Measurements from ENCODE around the gene PGAP3.

The PGAP3 gene

DNA sequence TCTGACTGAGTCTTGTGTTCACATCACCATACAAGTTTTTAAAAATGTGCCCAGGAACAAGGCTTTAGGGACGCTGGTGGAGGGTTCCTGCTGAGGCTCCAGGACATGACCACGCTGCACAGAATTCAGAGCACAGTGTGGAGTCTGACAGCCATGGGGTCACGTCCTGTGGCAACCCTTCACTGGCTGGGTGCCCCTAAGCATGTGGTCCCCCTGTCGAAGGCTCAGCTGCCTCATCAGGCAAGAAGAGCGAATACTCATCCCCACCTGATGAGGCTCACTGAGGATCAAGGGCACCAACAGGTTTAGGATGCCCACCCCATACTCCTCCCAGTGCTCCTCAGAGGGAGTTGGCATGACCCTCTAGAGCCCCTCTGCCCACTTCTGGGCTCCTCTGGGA, 13.7 kb downstream of the PGAP3 start:
- no peak for TF ChIP-seq MYC (IDR thresholded peaks at IDR 0.05; ENCODE audit: low read depth, low read length)
- TF ChIP-seq, protein P1, sequence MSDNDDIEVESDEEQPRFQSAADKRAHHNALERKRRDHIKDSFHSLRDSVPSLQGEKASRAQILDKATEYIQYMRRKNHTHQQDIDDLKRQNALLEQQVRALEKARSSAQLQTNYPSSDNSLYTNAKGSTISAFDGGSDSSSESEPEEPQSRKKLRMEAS (IDR thresholded peaks at IDR 0.05; ENCODE audit: low read depth, low read length) = peak; percentile 26; the same call in 1 of the 2 replicates
- no peak overlapping the region for H3K4me3 ChIP-seq (ENCODE audit: low read depth, low read length)
- peak; percentile 62 for DNase-seq (ENCODE audit: low read depth)

DNA sequence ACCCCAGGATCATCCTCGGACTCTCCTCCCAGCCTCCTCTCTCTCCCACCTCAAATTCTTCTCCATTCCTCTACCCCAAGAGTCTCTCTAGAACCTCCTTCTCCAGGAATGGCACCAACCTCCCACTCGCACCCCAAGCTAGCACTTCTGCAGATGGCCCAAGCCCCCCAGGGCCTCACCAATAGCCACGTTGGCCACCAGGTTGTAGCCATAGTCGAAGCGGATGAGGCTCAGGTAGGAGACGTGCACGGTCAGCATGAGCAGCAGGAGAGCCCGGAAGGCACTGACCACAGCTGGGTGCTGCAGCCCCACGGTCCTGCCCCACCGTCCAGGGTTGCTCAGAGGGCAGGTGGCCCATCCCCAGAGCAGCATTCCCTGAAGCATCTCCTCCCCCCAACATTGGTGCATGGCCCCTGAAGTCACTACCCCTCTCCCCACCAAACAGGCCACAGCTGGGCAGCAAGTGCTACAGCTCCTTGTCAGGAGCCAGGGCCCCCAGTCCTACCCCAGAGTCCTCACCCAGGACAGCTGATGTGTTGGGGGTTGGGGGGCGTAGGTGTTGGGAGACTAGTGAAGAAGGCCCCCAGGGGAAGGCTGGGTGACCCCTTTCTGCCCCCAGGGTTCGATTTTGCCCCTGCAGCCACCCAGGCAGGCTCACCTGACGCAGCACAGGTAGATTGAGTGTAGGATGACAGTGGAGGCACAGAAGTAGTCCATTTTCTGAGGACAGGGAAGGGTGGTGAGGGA, 14.3 kb downstream of the PGAP3 start:
- TF ChIP-seq, protein P2, sequence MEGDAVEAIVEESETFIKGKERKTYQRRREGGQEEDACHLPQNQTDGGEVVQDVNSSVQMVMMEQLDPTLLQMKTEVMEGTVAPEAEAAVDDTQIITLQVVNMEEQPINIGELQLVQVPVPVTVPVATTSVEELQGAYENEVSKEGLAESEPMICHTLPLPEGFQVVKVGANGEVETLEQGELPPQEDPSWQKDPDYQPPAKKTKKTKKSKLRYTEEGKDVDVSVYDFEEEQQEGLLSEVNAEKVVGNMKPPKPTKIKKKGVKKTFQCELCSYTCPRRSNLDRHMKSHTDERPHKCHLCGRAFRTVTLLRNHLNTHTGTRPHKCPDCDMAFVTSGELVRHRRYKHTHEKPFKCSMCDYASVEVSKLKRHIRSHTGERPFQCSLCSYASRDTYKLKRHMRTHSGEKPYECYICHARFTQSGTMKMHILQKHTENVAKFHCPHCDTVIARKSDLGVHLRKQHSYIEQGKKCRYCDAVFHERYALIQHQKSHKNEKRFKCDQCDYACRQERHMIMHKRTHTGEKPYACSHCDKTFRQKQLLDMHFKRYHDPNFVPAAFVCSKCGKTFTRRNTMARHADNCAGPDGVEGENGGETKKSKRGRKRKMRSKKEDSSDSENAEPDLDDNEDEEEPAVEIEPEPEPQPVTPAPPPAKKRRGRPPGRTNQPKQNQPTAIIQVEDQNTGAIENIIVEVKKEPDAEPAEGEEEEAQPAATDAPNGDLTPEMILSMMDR (IDR thresholded peaks at IDR 0.05; ENCODE audit: low read depth, low read length) = no peak
- TF ChIP-seq, protein P1 (IDR thresholded peaks at IDR 0.05; ENCODE audit: low read depth, low read length) = no peak
- no peak for TF ChIP-seq POLR2A (IDR thresholded peaks at IDR 0.05; ENCODE audit: extremely low read depth, insufficient read length)
- no peak for TF ChIP-seq MYC (IDR thresholded peaks at IDR 0.05; ENCODE audit: low read depth, low read length)
- no peak overlapping the region for H3K4me3 ChIP-seq (ENCODE audit: low read depth, low read length)
- no peak for DNase-seq (ENCODE audit: low read depth)

DNA sequence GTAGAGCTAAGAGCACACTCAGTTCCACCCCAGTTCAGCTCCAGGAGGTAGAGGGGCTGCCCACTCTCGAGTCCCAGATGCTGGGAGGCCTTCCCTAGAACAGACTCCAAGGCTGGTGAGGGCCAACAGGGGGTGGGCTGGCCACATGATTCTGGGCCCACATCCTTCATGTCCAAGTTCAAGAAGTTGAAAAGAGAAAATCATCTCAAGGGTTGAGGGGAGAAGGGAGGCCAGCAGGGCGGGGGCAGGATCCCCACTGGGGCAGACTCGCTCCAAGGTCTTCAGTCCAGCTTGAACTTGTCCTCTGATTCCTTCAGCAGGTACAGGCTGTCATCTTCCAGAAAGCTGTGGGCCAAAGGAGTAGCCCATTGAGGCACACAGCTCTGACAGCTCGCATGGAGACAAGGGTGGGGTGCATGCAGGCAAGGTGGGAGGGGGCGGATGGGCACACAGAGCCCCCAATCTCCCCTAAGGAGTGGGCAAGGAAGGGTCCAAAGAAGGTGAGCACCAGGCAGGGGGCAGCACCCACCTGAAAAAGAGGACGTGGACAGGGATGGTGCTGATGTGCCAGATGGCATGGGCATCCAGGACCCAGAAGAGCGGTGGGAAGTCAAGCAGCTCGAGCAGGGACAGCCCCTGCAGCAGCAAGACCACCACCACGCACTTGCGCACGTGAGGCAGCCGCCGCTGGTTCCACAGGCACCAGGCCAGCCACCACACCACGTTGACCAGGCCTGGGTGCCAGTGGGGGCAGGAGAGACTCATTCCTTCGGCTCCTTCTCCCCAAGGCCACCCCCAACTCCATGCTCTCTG, 15.1 kb downstream of the PGAP3 start:
- H3K4me3 ChIP-seq (ENCODE audit: low read depth, low read length) = no peak overlapping the region
- DNase-seq (ENCODE audit: low read depth) = no peak
- TF ChIP-seq, protein P2 (IDR thresholded peaks at IDR 0.05; ENCODE audit: low read depth, low read length) = no peak
- no peak for TF ChIP-seq POLR2A (IDR thresholded peaks at IDR 0.05; ENCODE audit: extremely low read depth, insufficient read length)
- TF ChIP-seq, protein P1 (IDR thresholded peaks at IDR 0.05; ENCODE audit: low read depth, low read length) = no peak
- no peak for TF ChIP-seq MYC (IDR thresholded peaks at IDR 0.05; ENCODE audit: low read depth, low read length)

DNA sequence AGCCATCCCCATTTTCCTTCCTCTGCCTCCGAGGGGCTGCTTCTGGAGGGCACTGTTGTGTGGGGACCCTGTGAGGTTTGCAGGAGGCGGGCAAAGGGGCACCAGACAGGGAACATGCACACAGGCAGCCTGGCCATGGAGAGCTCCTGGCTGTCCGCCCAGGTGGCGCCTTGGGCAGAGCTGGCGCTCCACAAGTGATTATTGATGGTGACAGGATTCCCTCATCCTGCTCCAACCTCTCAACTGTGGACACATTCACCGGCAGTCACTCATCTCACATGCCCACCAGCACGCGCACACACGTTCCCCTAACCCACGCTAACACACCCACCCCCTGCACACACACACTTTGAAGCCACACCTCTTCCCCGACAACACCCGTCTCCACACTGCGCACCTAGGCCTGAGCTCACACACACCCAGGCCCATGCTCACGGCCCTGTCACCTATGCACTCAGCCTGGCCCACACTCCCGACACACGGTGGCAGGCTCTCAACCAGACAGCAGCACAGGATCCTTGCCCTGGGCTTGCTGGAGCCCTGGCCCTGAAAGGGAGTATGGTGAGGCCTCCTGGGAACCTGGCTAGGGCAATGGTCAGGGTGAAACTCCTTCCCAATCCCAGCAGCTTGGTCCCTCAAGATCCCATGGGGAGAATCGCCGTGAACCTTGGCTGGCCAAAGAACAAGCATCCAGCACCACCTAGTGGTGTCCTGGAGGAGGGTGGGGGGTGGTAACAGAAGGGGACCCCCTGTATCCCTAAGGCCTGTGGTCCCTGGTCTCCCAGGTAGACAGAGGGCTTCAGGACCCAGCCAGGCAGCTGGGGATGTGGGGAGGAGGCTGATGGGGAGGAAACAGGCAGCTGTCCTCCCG, 16.0 kb downstream of the PGAP3 start:
- peak; percentile 67 for DNase-seq (ENCODE audit: low read depth)
- TF ChIP-seq, protein P1 (IDR thresholded peaks at IDR 0.05; ENCODE audit: low read depth, low read length) = no peak
- TF ChIP-seq, protein P2 (IDR thresholded peaks at IDR 0.05; ENCODE audit: low read depth, low read length) = peak; percentile 84
- H3K4me3 ChIP-seq (ENCODE audit: low read depth, low read length) = no peak overlapping the region

DNA sequence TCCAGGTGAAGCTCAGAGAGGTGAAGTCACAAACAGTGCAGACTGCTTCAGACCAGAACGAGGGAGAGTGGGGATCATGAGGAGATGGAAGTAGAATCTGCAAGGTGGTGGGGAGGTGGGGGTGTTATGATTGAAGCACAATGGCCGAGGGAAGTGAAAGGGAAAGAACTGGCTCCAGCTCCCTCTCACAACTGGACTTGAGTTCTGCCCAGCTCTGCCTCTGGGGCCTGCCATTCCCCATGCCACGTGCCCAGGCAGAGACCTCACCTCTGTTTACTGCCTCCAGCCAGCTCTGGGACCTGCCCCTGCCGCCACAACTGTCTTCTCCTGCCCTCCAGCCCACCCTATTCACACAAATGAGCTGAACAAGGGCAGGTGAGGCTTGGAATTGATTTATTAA, 17.1 kb downstream of the PGAP3 start:
- H3K4me3 ChIP-seq (ENCODE audit: low read depth, low read length) = no peak overlapping the region
- no peak for DNase-seq (ENCODE audit: low read depth)
- TF ChIP-seq POLR2A (IDR thresholded peaks at IDR 0.05; ENCODE audit: extremely low read depth, insufficient read length) = no peak
- TF ChIP-seq, protein P1 (IDR thresholded peaks at IDR 0.05; ENCODE audit: low read depth, low read length) = no peak

DNA sequence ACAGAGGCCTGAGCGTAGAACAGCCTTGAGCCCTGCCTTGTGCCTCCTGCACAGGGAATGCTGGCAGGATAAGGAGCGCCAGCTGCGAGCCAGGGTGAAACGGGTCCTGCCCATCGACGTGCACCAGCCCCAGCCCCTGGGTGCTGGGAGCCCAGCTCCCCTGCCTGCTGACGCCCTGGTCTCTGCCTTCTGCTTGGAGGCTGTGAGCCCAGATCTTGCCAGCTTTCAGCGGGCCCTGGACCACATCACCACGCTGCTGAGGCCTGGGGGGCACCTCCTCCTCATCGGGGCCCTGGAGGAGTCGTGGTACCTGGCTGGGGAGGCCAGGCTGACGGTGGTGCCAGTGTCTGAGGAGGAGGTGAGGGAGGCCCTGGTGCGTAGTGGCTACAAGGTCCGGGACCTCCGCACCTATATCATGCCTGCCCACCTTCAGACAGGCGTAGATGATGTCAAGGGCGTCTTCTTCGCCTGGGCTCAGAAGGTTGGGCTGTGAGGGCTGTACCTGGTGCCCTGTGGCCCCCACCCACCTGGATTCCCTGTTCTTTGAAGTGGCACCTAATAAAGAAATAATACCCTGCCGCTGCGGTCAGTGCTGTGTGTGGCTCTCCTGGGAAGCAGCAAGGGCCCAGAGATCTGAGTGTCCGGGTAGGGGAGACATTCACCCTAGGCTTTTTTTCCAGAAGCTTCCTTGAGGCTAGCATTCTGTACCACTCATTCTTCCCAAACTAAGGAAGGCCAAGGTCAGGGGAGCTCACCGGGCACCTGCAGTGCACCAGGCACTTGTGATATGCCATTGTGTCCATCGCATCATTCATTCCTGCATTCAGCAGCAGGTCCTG, 17.7 kb downstream of the PGAP3 start:
- TF ChIP-seq, protein P1 (IDR thresholded peaks at IDR 0.05; ENCODE audit: low read depth, low read length) = no peak
- TF ChIP-seq, protein P2 (IDR thresholded peaks at IDR 0.05; ENCODE audit: low read depth, low read length) = no peak
- TF ChIP-seq MYC (IDR thresholded peaks at IDR 0.05; ENCODE audit: low read depth, low read length) (no peak), POLR2A (IDR thresholded peaks at IDR 0.05; ENCODE audit: extremely low read depth, insufficient read length) (no peak)
- no peak overlapping the region for H3K4me3 ChIP-seq (ENCODE audit: low read depth, low read length)
- DNase-seq (ENCODE audit: low read depth) = no peak
